Tibial artery (tissue), 4 donors: ENCODE data around the gene WNT3A.
"Not testable (repeated sequence)": the region's sequence is repeated elsewhere in the genome, so short reads cannot be mapped to it uniquely, and the experiment has no call there.

Experiments used
- DNase-seq, 2 donors: peaks; one replicate each; pipeline ENCODE4 v3.0.0-alpha.2; 2019
- H3K27ac ChIP-seq, 2 donors: fragments of 200-600 bp; sonication (generic) in 1 of 2; 1 replicate in 1 of 2; 2 replicates in 1 of 2; pipeline ENCODE4 v1.5.1; 2018 to 2019; ENCODE audit warnings: mild to moderate bottlenecking in 1 of 2
- H3K27me3 ChIP-seq, 2 donors: fragments of 200-600 bp; sonication (generic) in 1 of 2; one replicate each; pipeline versions ENCODE4 v1.5.1 to v1.6.0; 2016 to 2019
- H3K36me3 ChIP-seq, 3 donors: fragments of 200-600 bp; sonication (generic) in 2 of 3; one replicate each; pipeline ENCODE4 v1.5.1; 2016 to 2019; ENCODE audit warnings: mild to moderate bottlenecking in 2 of 3
- H3K4me1 ChIP-seq, 4 donors: fragments of 200-600 bp; sonication (generic) in 2 of 4; 1 replicate in 3 of 4; 2 replicates in 1 of 4; pipeline ENCODE4 v1.5.1; 2016 to 2019
- H3K4me3 ChIP-seq, 2 donors: fragments of 200-600 bp; sonication (generic) in 1 of 2; 1 replicate in 1 of 2; 2 replicates in 1 of 2; pipeline ENCODE4 v1.5.1; 2018 to 2019; ENCODE audit warnings: mild to moderate bottlenecking in 2 of 2
- H3K9me3 ChIP-seq, 3 donors: fragments of 200-600 bp; sonication (generic) in 1 of 3; one replicate each; pipeline ENCODE4 v1.5.1; 2016 to 2019
- CTCF ChIP-seq, 2 experiments: fragments of 200-600 bp in 1 of 2; fragments of 450-650 bp in 1 of 2; IDR thresholded peaks; one replicate each; pipeline ENCODE4 v1.5.1; 2017 to 2019; ENCODE audit warnings: antibody characterized with exemption in 2 of 2, mild to moderate bottlenecking in 1 of 2, moderate library complexity in 1 of 2
- intact Hi-C: fragments of 100-400 bp; cut with DNase I; formaldehyde crosslinking; loops from one replicate; pipeline ENCODE4 v1.15.0; 2023; ENCODE audit warnings: low total_unique reads

WNT3A gene

GRCh38 chr1:228016653-228017355, 10.0 kb downstream of the WNT3A start:
- intact Hi-C loops, result no loop called here
- H3K9me3 ChIP-seq, result no peaks in the 10 kb centered on the region
- peak in 1 of 2 donors; percentile 35 for DNase-seq

GRCh38 chr1:228017356-228018124, 10.7 kb downstream of the WNT3A start:
- peaks cover 0 to 16% of the 10 kb centered on the region in 2 donors for H3K27me3 ChIP-seq
- intact Hi-C loops, result no loop called here
- H3K4me1 ChIP-seq, result no peaks in the 10 kb centered on the region
- no peak overlapping the region for H3K27ac ChIP-seq
- TF ChIP-seq CTCF (IDR thresholded peaks at IDR 0.05), result no peak
- DNase-seq, result peak in 1 of 2 donors; percentile 60
- H3K9me3 ChIP-seq, result no peaks in the 10 kb centered on the region
- no peak overlapping the region for H3K4me3 ChIP-seq
- H3K36me3 ChIP-seq, result no peaks in the 10 kb centered on the region

More at GRCh38 chr1:228016653-228017355, 10.0 kb downstream of the WNT3A start:
- peaks cover 0 to 16% of the 10 kb centered on the region in 2 donors for H3K27me3 ChIP-seq
- H3K4me1 ChIP-seq, result no peaks in the 10 kb centered on the region
- no peak overlapping the region for H3K27ac ChIP-seq
- no peaks in the 10 kb centered on the region for H3K36me3 ChIP-seq
- H3K4me3 ChIP-seq, result no peak overlapping the region
- TF ChIP-seq CTCF (IDR thresholded peaks at IDR 0.05), result no peak

- no peak overlapping the region for H3K27ac ChIP-seq
- no peaks in the 10 kb centered on the region for H3K4me1 ChIP-seq
- intact Hi-C loops, result no loop called here
- peaks cover 0 to 15% of the 10 kb centered on the region in 2 donors for H3K27me3 ChIP-seq
- peak in 1 of 2 donors; percentile 38 for DNase-seq
- TF ChIP-seq CTCF (IDR thresholded peaks at IDR 0.05), result no peak
- H3K9me3 ChIP-seq, result no peaks in the 10 kb centered on the region
- H3K4me3 ChIP-seq, result no peak overlapping the region
- H3K36me3 ChIP-seq, result no peaks in the 10 kb centered on the region
These were observed 11.3 kb downstream of the WNT3A start for GRCh38 chr1:228018125-228018398.

GRCh38 chr1:228018961-228019721, 12.3 kb downstream of the WNT3A start:
- Histone ChIP-seq H3K4me3 (no peak overlapping the region), H3K27me3 (peaks cover 0 to 6% of the 10 kb centered on the region in 2 donors), H3K9me3 (no peaks in the 10 kb centered on the region), H3K4me1 (no peaks in the 10 kb centered on the region), H3K27ac (no peak overlapping the region), H3K36me3 (no peaks in the 10 kb centered on the region)
- DNase-seq, result peak in 1 of 2 donors; percentile 35
- no peak for TF ChIP-seq CTCF (IDR thresholded peaks at IDR 0.05)
- intact Hi-C loops, result no loop called here

GRCh38 chr1:228019722-228020083, 12.9 kb downstream of the WNT3A start:
- H3K27ac ChIP-seq, H3K4me3 ChIP-seq, H3K4me1 ChIP-seq, H3K9me3 ChIP-seq, H3K36me3 ChIP-seq, H3K27me3 ChIP-seq, intact Hi-C loops, DNase-seq: not testable (repeated sequence)
